Tibial artery (tissue), 4 donors: Measurements from ENCODE around the gene PHACTR1.

Experiments used
- DNase-seq, 2 donors: peaks; one replicate each; pipeline ENCODE4 v3.0.0-alpha.2; 2019
- H3K27ac ChIP-seq, 2 donors: fragments of 200-600 bp; sonication (generic) in 1 of 2; 1 replicate in 1 of 2; 2 replicates in 1 of 2; pipeline ENCODE4 v1.5.1; 2018 to 2019; ENCODE audit warnings: mild to moderate bottlenecking in 1 of 2
- H3K27me3 ChIP-seq, 2 donors: fragments of 200-600 bp; sonication (generic) in 1 of 2; one replicate each; pipeline versions ENCODE4 v1.5.1 to v1.6.0; 2016 to 2019
- H3K36me3 ChIP-seq, 3 donors: fragments of 200-600 bp; sonication (generic) in 2 of 3; one replicate each; pipeline ENCODE4 v1.5.1; 2016 to 2019; ENCODE audit warnings: mild to moderate bottlenecking in 2 of 3
- H3K4me1 ChIP-seq, 4 donors: fragments of 200-600 bp; sonication (generic) in 2 of 4; 1 replicate in 3 of 4; 2 replicates in 1 of 4; pipeline ENCODE4 v1.5.1; 2016 to 2019
- H3K4me3 ChIP-seq, 2 donors: fragments of 200-600 bp; sonication (generic) in 1 of 2; 1 replicate in 1 of 2; 2 replicates in 1 of 2; pipeline ENCODE4 v1.5.1; 2018 to 2019; ENCODE audit warnings: mild to moderate bottlenecking in 2 of 2
- H3K9me3 ChIP-seq, 3 donors: fragments of 200-600 bp; sonication (generic) in 1 of 3; one replicate each; pipeline ENCODE4 v1.5.1; 2016 to 2019
- intact Hi-C: fragments of 100-400 bp; cut with DNase I; formaldehyde crosslinking; loops from one replicate; pipeline ENCODE4 v1.15.0; 2023; ENCODE audit warnings: low total_unique reads
- TF ChIP-seq, protein P1 (sequence below), 2 experiments: fragments of 200-600 bp in 1 of 2; fragments of 450-650 bp in 1 of 2; IDR thresholded peaks; one replicate each; pipeline ENCODE4 v1.5.1; 2017 to 2019; ENCODE audit warnings: antibody characterized with exemption in 2 of 2, mild to moderate bottlenecking in 1 of 2, moderate library complexity in 1 of 2

The PHACTR1 gene

DNA sequence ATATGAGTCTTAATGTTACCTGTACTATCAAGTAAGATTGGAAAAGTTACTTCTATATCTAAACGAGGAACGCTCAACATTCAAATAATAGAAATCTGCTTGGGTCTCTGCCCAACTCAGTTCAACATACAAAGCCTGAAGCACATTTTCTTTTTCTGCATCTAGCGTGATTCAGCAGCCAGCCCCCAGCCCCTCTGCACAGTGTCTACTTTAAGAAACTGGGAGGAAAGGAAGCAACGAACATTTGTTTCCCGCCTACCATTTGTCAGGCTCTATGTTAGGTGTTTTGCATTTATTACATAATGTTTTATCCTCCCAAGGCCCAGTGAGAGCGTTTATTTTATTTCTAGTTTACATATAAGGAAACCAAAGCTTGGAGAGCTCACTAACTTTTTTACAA lies 17.3 kb downstream of the PHACTR1 start:
- peaks cover 0 to 2% of the 10 kb centered on the region in 2 donors for H3K27me3 ChIP-seq
- H3K4me3 ChIP-seq, result no peak overlapping the region
- TF ChIP-seq, protein P1, sequence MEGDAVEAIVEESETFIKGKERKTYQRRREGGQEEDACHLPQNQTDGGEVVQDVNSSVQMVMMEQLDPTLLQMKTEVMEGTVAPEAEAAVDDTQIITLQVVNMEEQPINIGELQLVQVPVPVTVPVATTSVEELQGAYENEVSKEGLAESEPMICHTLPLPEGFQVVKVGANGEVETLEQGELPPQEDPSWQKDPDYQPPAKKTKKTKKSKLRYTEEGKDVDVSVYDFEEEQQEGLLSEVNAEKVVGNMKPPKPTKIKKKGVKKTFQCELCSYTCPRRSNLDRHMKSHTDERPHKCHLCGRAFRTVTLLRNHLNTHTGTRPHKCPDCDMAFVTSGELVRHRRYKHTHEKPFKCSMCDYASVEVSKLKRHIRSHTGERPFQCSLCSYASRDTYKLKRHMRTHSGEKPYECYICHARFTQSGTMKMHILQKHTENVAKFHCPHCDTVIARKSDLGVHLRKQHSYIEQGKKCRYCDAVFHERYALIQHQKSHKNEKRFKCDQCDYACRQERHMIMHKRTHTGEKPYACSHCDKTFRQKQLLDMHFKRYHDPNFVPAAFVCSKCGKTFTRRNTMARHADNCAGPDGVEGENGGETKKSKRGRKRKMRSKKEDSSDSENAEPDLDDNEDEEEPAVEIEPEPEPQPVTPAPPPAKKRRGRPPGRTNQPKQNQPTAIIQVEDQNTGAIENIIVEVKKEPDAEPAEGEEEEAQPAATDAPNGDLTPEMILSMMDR (IDR thresholded peaks at IDR 0.05), result no peak
- no peak overlapping the region for H3K27ac ChIP-seq
- H3K36me3 ChIP-seq, result no peaks in the 10 kb centered on the region
- intact Hi-C loops, result no loop called here
- peaks cover 0 to 5% (median 0%) of the 10 kb centered on the region in 3 donors for H3K9me3 ChIP-seq
- H3K4me1 ChIP-seq, result no peaks in the 10 kb centered on the region
- no peak for DNase-seq

DNA sequence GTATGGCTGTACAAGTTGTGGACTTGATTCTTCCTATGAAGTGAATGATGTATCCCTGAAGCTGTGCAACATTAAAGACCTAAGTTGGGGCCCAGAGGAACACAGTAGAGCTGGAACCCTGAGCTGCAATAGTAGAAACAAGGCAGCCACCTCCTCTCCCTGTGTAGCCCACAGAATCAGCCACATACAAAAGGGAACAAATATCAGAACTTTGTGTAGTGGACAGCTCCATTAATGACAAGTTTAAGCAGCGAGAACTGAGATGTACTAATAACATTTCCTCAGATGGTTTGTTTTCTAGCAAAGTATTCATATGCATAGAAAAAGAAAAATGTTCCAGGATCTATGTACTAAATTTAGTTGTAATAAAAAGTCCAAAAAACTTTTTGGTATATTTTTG lies 19.2 kb downstream of the PHACTR1 start:
- Histone ChIP-seq H3K27ac (no peak overlapping the region), H3K9me3 (peaks cover 0 to 5% (median 0%) of the 10 kb centered on the region in 3 donors), H3K4me1 (no peaks in the 10 kb centered on the region), H3K36me3 (no peaks in the 10 kb centered on the region), H3K4me3 (no peak overlapping the region), H3K27me3 (peaks cover 0 to 2% of the 10 kb centered on the region in 2 donors)
- intact Hi-C loops, result no loop called here
- no peak for DNase-seq
- TF ChIP-seq, protein P1 (IDR thresholded peaks at IDR 0.05), result no peak

DNA sequence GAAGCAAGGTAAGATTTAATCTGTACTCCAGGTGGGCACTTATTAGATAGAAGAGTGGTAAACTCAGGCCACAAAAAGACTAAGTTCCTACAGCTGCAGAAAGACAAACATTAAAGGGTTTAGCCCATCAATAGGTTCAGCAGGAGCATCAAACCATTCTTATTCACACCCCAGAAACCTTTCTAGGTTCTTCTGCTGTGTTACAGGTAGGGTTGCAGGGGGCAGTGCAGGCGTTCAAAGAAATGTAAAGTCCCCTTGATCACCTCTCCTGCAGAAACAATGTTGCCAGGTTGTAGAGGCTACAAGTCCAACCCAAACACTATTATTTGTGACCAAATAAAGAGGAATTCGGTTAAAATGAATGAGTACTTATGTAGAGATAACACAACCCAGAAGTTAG lies 31.8 kb downstream of the PHACTR1 start:
- H3K4me1 ChIP-seq, result peaks cover 0 to 14% (median 8%) of the 10 kb centered on the region in 4 donors
- H3K9me3 ChIP-seq, result no peaks in the 10 kb centered on the region
- H3K27ac ChIP-seq, result no peak overlapping the region
- H3K27me3 ChIP-seq, result peaks cover 0 to 50% of the 10 kb centered on the region in 2 donors
- TF ChIP-seq, protein P1 (IDR thresholded peaks at IDR 0.05), result no peak
- no peak for DNase-seq
- H3K4me3 ChIP-seq, result no peak overlapping the region
- intact Hi-C loops, result no loop called here
- no peaks in the 10 kb centered on the region for H3K36me3 ChIP-seq

DNA sequence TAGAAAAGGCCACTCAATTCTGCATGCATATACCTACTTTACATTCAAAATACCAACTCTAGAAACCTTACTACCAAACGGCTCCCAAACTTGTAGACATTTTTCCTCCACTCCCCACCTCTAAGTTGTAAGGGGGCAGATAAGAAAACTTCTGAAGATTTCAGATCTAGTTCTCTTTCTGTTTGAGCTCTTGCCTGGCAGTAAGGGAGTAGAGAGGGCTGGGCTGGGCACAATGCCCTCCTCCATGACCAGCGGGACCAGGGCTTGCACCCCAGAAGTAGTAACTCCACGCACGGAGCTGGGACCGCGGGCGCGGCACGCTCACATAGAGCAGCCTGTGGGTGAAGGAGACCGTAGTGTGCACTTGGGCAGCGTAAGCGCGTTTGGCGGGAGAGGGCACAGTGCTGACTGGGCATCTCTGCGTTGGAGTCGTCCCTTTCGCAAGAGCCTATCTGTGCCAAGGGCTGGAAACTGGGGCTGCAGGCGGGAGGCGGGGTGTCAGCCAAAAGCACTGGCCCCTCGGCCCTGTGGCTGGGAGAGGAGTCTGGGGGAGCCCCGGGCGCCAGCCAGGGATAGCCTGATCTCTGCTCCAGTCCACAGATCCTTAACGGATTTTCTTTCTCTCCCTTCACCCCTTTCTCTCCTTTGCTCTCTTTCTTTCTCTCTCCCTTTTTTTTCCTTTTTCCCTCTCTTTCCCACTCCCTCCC lies 32.4 kb downstream of the PHACTR1 start:
- Histone ChIP-seq H3K36me3 (no peaks in the 10 kb centered on the region), H3K4me1 (peaks cover 0 to 14% (median 8%) of the 10 kb centered on the region in 4 donors), H3K4me3 (no peak overlapping the region), H3K9me3 (no peaks in the 10 kb centered on the region), H3K27me3 (peaks cover 0 to 50% of the 10 kb centered on the region in 2 donors), H3K27ac (no peak overlapping the region)
- TF ChIP-seq, protein P1 (IDR thresholded peaks at IDR 0.05), result no peak
- intact Hi-C loops, result no loop called here
- DNase-seq, result no peak

DNA sequence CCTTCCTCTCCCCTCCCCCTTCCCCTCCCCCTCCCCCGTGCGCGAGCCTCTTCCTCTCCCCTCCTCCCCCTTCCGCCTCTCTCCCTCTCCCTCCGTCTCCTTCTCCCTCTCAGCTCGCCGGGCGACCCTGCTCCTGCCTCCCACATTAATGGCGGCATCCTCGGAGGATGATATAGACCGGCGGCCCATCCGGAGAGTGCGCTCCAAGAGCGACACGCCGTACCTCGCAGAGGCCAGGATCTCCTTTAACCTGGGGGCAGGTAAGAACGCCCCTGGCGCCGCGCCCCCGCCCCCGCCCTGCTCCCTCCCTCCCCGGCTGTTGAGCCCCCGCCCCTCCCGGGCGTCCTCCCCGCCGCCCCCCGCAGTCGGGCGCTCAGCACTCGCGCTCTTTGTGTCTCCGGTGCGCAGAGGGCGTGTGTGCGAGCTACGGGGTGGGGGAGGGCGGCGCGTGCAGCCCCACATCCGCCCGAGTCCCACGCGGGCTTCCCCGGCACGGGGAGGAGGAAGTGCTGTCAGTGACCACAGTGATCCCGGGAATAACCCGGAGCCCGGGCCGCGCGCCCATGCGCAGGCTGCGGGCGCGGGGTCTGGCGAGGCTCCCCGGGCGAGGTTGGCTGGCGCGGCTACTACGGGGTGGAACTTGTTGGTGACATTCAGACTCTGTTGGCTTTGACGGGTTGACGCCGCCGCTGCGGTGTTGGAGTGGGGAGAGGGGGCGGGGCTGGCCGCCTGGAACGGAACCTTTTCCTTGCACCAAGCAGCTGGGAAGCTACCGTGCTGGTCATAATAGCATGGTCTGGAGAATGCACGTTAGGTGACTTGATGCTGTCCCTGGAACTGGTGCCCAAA lies 33.2 kb downstream of the PHACTR1 start:
- no peaks in the 10 kb centered on the region for H3K9me3 ChIP-seq
- H3K4me3 ChIP-seq, result peak overlapping the region in 1 of 2 donors; percentile 20
- no peaks in the 10 kb centered on the region for H3K36me3 ChIP-seq
- TF ChIP-seq, protein P1 (IDR thresholded peaks at IDR 0.05), result no peak
- peaks cover 0 to 48% of the 10 kb centered on the region in 2 donors for H3K27me3 ChIP-seq
- peaks cover 0 to 14% (median 8%) of the 10 kb centered on the region in 4 donors for H3K4me1 ChIP-seq
- DNase-seq, result no peak
- no peak overlapping the region for H3K27ac ChIP-seq
- intact Hi-C loops, result no loop called here
